Stimulated activated CD8-positive, alpha-beta memory T cell treated with anti-CD3 and anti-CD28 coated beads, Interleukin-2, amount 100 ng/mL, for 48 hours (primary cell): ENCODE data around the gene CNP.
A peak's percentile ranks its signal among the peaks of the same experiment; 100 is the strongest.
"Not testable (repeated sequence)": the region's sequence is repeated elsewhere in the genome, so short reads cannot be mapped to it uniquely, and the experiment has no call there.

ENCODE experiments used
- DNase-seq, 2 donors: peaks; one replicate each; pipeline ENCODE4 v3.0.0-alpha.2; 2020; ENCODE audit warnings: low read depth in 2 of 2

CNP gene

GRCh38 chr17:41966463-41967140 is at the start of gene CNP:
TSS of gene CNP (plus strand) at chr17:41966795. CDS start at chr17:41966885, 90 bp downstream.
- DNase-seq, result peak; percentile 87 to 88

GRCh38 chr17:41917192-41917591 is 49.4 kb upstream of the CNP start:
- no peak for DNase-seq

- peak; percentile 16 to 23 for DNase-seq
These were observed 48.8 kb upstream of the CNP start for GRCh38 chr17:41917679-41918313.

- peak; percentile 94 to 95 for DNase-seq
These were observed 48.1 kb upstream of the CNP start, which contains the start of gene ACLY for GRCh38 chr17:41918314-41919164. TSS of gene ACLY (minus strand) at chr17:41918951. CDS start at chr17:41913873, 5,078 bp downstream.

GRCh38 chr17:41919165-41919817 is 47.3 kb upstream of the CNP start:
- DNase-seq, result no peak

- DNase-seq, result no peak
These were observed 46.6 kb upstream of the CNP start for GRCh38 chr17:41919840-41920579.

GRCh38 chr17:41920580-41920955 is 46.0 kb upstream of the CNP start:
- no peak for DNase-seq

- DNase-seq, result no peak
These were observed 40.5 kb upstream of the CNP start for GRCh38 chr17:41925991-41926590.

GRCh38 chr17:41928693-41929251 is 37.8 kb upstream of the CNP start:
- no peak for DNase-seq

GRCh38 chr17:41930009-41930832 is 36.4 kb upstream of the CNP start, which contains the start of gene ODAD4:
TSS of gene ODAD4 (plus strand) at chr17:41930617. CDS start at chr17:41930724, 107 bp downstream.
- DNase-seq, result peak; percentile 90 to 94

GRCh38 chr17:41930833-41931156 is 35.8 kb upstream of the CNP start:
- DNase-seq, result not testable (repeated sequence)

- DNase-seq, result not testable (repeated sequence)
These were observed 34.9 kb upstream of the CNP start for GRCh38 chr17:41931715-41932114.

GRCh38 chr17:41932816-41933389 is 33.7 kb upstream of the CNP start:
- DNase-seq, result no peak

- DNase-seq, result no peak
These were observed 31.0 kb upstream of the CNP start for GRCh38 chr17:41935641-41936040.

GRCh38 chr17:41937970-41938954 is 28.3 kb upstream of the CNP start:
- DNase-seq, result no peak

GRCh38 chr17:41939044-41939692 is 27.4 kb upstream of the CNP start:
- no peak for DNase-seq

- DNase-seq, result no peak
These were observed 26.9 kb upstream of the CNP start for GRCh38 chr17:41939693-41940090.

GRCh38 chr17:41941168-41941567 is 25.4 kb upstream of the CNP start:
- no peak for DNase-seq
